CD4-positive, alpha-beta T cell (primary cell): Measurements from ENCODE around the gene SCGB1A1. TPM values are rescaled to one million over a fixed set of nuclear protein-coding genes. Genes with fewer than 3 reads are reported as not detected.

Experiments
- ATAC-seq: fragments of 200-7000 bp; cut with Tn5 transposase; one replicate; pipeline ENCODE4 v1.10.0; 2022; ENCODE audit warnings: mild to moderate bottlenecking; ENCODE audit not compliant: poor library complexity
- CTCF ChIA-PET: fragments of 350-600 bp; sonication (Branson Sonifier 250); formaldehyde crosslinking; loops from one replicate; lab custom pipeline; 2021; ENCODE audit warnings: antibody characterized with exemption, inconsistent platforms; lab: Charles Lee
- POLR2A ChIA-PET: fragments of 350-600 bp; sonication (Branson Sonifier 250); formaldehyde crosslinking; loops from one replicate; lab custom pipeline; 2021; ENCODE audit warnings: antibody characterized with exemption, inconsistent platforms; lab: Charles Lee
- DNase-seq, 14 experiments: peaks; one replicate each; pipeline ENCODE4 v3.0.0-alpha.2; 2013 to 2020; ENCODE audit warnings: mixed read lengths in 2 of 14
- H3K27ac ChIP-seq, 2 donors: one replicate each; pipeline versions ENCODE4 v1.5.1 to v1.7.0; 2013; ENCODE audit warnings: low read length in 2 of 2, low read depth in 1 of 2, mild to moderate bottlenecking in 1 of 2
- H3K27me3 ChIP-seq, 2 experiments: 1 replicate in 1 of 2; 2 replicates in 1 of 2; pipeline versions ENCODE4 v1.6.1 to v1.7.0; 2013; ENCODE audit warnings: low read length in 2 of 2, control low read depth in 1 of 2, mild to moderate bottlenecking in 1 of 2, moderate library complexity in 1 of 2; ENCODE audit not compliant: insufficient read depth in 2 of 2, control insufficient read depth in 1 of 2
- H3K36me3 ChIP-seq: one replicate; pipeline ENCODE4 v1.6.1; 2013; ENCODE audit warnings: low read length, control low read depth; ENCODE audit not compliant: insufficient read depth
- H3K4me1 ChIP-seq: one replicate; pipeline ENCODE4 v1.6.1; 2013; ENCODE audit warnings: low read length, control low read depth; ENCODE audit not compliant: insufficient read depth
- H3K4me3 ChIP-seq: one replicate; pipeline ENCODE4 v1.5.1; 2013; ENCODE audit warnings: mild to moderate bottlenecking, low read length, moderate library complexity
- H3K9me3 ChIP-seq, 2 experiments: 1 replicate in 1 of 2; 2 replicates in 1 of 2; pipeline versions ENCODE4 v1.6.1 to v1.7.0; 2013; ENCODE audit warnings: low read length in 2 of 2, mild to moderate bottlenecking in 2 of 2, control low read depth in 1 of 2, moderate library complexity in 1 of 2; ENCODE audit not compliant: control insufficient read depth in 1 of 2, insufficient read depth in 1 of 2
- H3K27ac Mint-ChIP-seq: one replicate; pipeline ENCODE4 v1.8.0; 2020; ENCODE audit warnings: mixed read lengths
- H3K27me3 Mint-ChIP-seq: one replicate; pipeline ENCODE4 v1.8.0; 2021; ENCODE audit warnings: mixed read lengths
- H3K36me3 Mint-ChIP-seq: one replicate; pipeline ENCODE4 v1.8.0; 2021; ENCODE audit warnings: low read depth, mixed read lengths
- H3K4me1 Mint-ChIP-seq: one replicate; pipeline ENCODE4 v1.8.0; 2021; ENCODE audit warnings: low read depth, mixed read lengths
- H3K4me3 Mint-ChIP-seq: one replicate; pipeline ENCODE4 v1.8.0; 2020; ENCODE audit warnings: mild to moderate bottlenecking, mixed read lengths
- H3K9me3 Mint-ChIP-seq: one replicate; pipeline ENCODE4 v1.8.0; 2020; ENCODE audit warnings: mixed read lengths
- CTCF ChIP-seq: fragments of 200-600 bp; IDR thresholded peaks from one replicate; pipeline ENCODE4 v1.8.0; 2022; ENCODE audit warnings: antibody characterized with exemption, mild to moderate bottlenecking
- intact Hi-C, 2 experiments: fragments of 100-400 bp; cut with DNase I in 1 of 2; cut with micrococcal nuclease in 1 of 2; formaldehyde crosslinking; loops; one replicate each; pipeline versions ENCODE4 v1.15.1 to v1.9.0; 2023 to 2025; cut with DNase I, micrococcal nuclease
- total RNA-seq, 174 experiments: library from RNA in 2 of 174; stranded (reverse) in 2 of 174; gene quantifications; one replicate each; pipeline ENCODE4 v1.2.3 and lab custom pipeline; 2021 to 2026

SCGB1A1 gene
- total RNA-seq, 2 experiments from 2014 or later: not detected

- TF ChIP-seq CTCF: no peak
- intact Hi-C loops: loop anchor here in 1 of 2 experiments (5.0 to 10.0 kb wide), 2 partner anchors 464 to 486 kb away; partner anchors contain the start of gene SLC3A2
- DNase-seq (no peak), ATAC-seq (no peak)
- no peaks in the 10 kb centered on the region for H3K36me3 Mint-ChIP-seq
- ChIA-PET POLR2A (interaction anchor here (1.3 kb wide), 1 partner anchor 176 kb away, joined by 4 read pairs; the partner anchor contains the start of gene EEF1G), CTCF (no interaction called here)
- no peaks in the 10 kb centered on the region for H3K9me3 Mint-ChIP-seq
- peaks cover 36% of the 10 kb centered on the region for H3K4me1 Mint-ChIP-seq
- H3K27me3 Mint-ChIP-seq: no peaks in the 10 kb centered on the region
- Histone ChIP-seq H3K36me3 (no peaks in the 10 kb centered on the region), H3K27ac (no peak overlapping the region), H3K4me1 (peaks cover 41% of the 10 kb centered on the region), H3K4me3 (no peak overlapping the region), H3K9me3 (no peaks in the 10 kb centered on the region), H3K27me3 (no peaks in the 10 kb centered on the region)
- H3K4me3 Mint-ChIP-seq: no peak overlapping the region
- H3K27ac Mint-ChIP-seq: no peak overlapping the region
Observed at GRCh38 chr11:62398011-62398994, 20.5 kb upstream of the SCGB1A1 start.

- no peaks in the 10 kb centered on the region for H3K9me3 ChIP-seq
- no peak for TF ChIP-seq CTCF
- H3K4me3 ChIP-seq: no peak overlapping the region
- ChIA-PET CTCF (no interaction called here), POLR2A (interaction anchor here (1.3 kb wide), 1 partner anchor 175 kb away, joined by 4 read pairs; the partner anchor contains the start of gene EEF1G)
- H3K36me3 Mint-ChIP-seq: no peaks in the 10 kb centered on the region
- intact Hi-C loops: loop anchor here in 1 of 2 experiments (5.0 to 10.0 kb wide), 2 partner anchors 463 to 485 kb away; partner anchors contain the start of gene SLC3A2
- DNase-seq (peak in 2 of 14 experiments; percentile 19 to 43), ATAC-seq (no peak)
- H3K27ac ChIP-seq: no peak overlapping the region
- H3K4me1 Mint-ChIP-seq: peaks cover 35% of the 10 kb centered on the region
- no peaks in the 10 kb centered on the region for H3K27me3 ChIP-seq
- no peak overlapping the region for H3K4me3 Mint-ChIP-seq
- H3K27ac Mint-ChIP-seq: no peak overlapping the region
- no peaks in the 10 kb centered on the region for H3K27me3 Mint-ChIP-seq
- no peaks in the 10 kb centered on the region for H3K36me3 ChIP-seq
- peaks cover 41% of the 10 kb centered on the region for H3K4me1 ChIP-seq
- no peaks in the 10 kb centered on the region for H3K9me3 Mint-ChIP-seq
Observed at GRCh38 chr11:62399172-62399877, 19.5 kb upstream of the SCGB1A1 start.

- H3K27ac ChIP-seq: no peak overlapping the region
- no peaks in the 10 kb centered on the region for H3K36me3 Mint-ChIP-seq
- intact Hi-C loops: loop anchor here in 1 of 2 experiments (5.0 to 10.0 kb wide), 2 partner anchors 462 to 485 kb away; partner anchors contain the start of gene SLC3A2
- no peak for TF ChIP-seq CTCF
- no peaks in the 10 kb centered on the region for H3K36me3 ChIP-seq
- ChIA-PET CTCF (no interaction called here), POLR2A (interaction anchor here (1.3 kb wide), 1 partner anchor 174 kb away, joined by 4 read pairs; the partner anchor contains the start of gene EEF1G)
- peaks cover 41% of the 10 kb centered on the region for H3K4me1 ChIP-seq
- H3K4me3 ChIP-seq: no peak overlapping the region
- no peak overlapping the region for H3K4me3 Mint-ChIP-seq
- H3K9me3 ChIP-seq: no peaks in the 10 kb centered on the region
- H3K27me3 ChIP-seq: no peaks in the 10 kb centered on the region
- peaks cover 31% of the 10 kb centered on the region for H3K4me1 Mint-ChIP-seq
- no peaks in the 10 kb centered on the region for H3K9me3 Mint-ChIP-seq
- DNase-seq: no peak
- ATAC-seq: no peak
- H3K27ac Mint-ChIP-seq: no peak overlapping the region
- H3K27me3 Mint-ChIP-seq: no peaks in the 10 kb centered on the region
Observed at GRCh38 chr11:62399878-62400266, 19.0 kb upstream of the SCGB1A1 start.
